Cardiac fibroblast (primary cell): ENCODE measurements around the gene PIGN.
"Not testable (repeated sequence)": the region's sequence is repeated elsewhere in the genome, so short reads cannot be mapped to it uniquely, and the experiment has no call there.

Source experiments
- DNase-seq, 2 donors: peaks; one replicate each; pipeline versions ENCODE4 v3.0.0 to v3.0.0-alpha.2; 2010; ENCODE audit warnings: low read depth in 2 of 2
- H3K4me3 ChIP-seq, 2 donors: replicated peaks in 1 of 2; 1 replicate in 1 of 2; 2 replicates in 1 of 2; pipeline ENCODE4 v1.5.1; 2011; ENCODE audit warnings: low read depth in 2 of 2, low read length in 2 of 2, mild to moderate bottlenecking in 2 of 2, moderate library complexity in 1 of 2
- CTCF ChIP-seq: IDR thresholded peaks from one replicate; pipeline ENCODE4 v1.5.1; 2011; ENCODE audit warnings: low read depth, mild to moderate bottlenecking, low read length, inconsistent platforms

Gene PIGN

GRCh38 chr18:62037989-62038778 is 148.7 kb downstream of the PIGN start:
- no peak for TF ChIP-seq CTCF
- no peak overlapping the region for H3K4me3 ChIP-seq
- peak; percentile 59 to 75 for DNase-seq

- no peak for TF ChIP-seq CTCF
- no peak overlapping the region for H3K4me3 ChIP-seq
- DNase-seq: peak; percentile 35 to 55
Observed at GRCh38 chr18:62037012-62037742, 149.7 kb downstream of the PIGN start.

GRCh38 chr18:62034286-62034685 is 152.6 kb downstream of the PIGN start:
- H3K4me3 ChIP-seq, DNase-seq: not testable (repeated sequence)

GRCh38 chr18:62033756-62034155 is 153.1 kb downstream of the PIGN start:
- H3K4me3 ChIP-seq: no peak overlapping the region
- DNase-seq: no peak
- no peak for TF ChIP-seq CTCF

- TF ChIP-seq CTCF: no peak
- DNase-seq: no peak
- H3K4me3 ChIP-seq: no peak overlapping the region
Observed at GRCh38 chr18:62033207-62033606, 153.6 kb downstream of the PIGN start.

GRCh38 chr18:62030091-62030985 is 156.5 kb downstream of the PIGN start:
- TF ChIP-seq CTCF: no peak
- DNase-seq: peak in 1 of 2 donors; percentile 57
- no peak overlapping the region for H3K4me3 ChIP-seq
